ENCODE data around the gene DOCK9. TPM values are rescaled to one million over a fixed set of nuclear protein-coding genes. Genes with fewer than 3 reads are reported as not detected.

DOCK9 gene
- total and polyA plus RNA-seq, 9 of the 15 experiments (the other 6 are each of a cell fraction or from before 2014, with no cell fraction given): 3.5 to 25.3 (median 16.7) TPM

GRCh38 chr13:98937911-98938381 is 39.9 kb downstream of the DOCK9 start:
- WGBS (ENCODE audit: insufficient coverage, low coverage, missing lambda C conversion rate): 67% methylated on average over 6 of the region's 6 CpGs
- in situ Hi-C loops (cut with MboI) (no loop called here), intact Hi-C loops (cut with micrococcal nuclease) (no loop called here)
- Histone ChIP-seq H3K27ac (ENCODE audit: extremely low read depth, low read depth, low read length) (no peak overlapping the region), H3K27me3 (ENCODE audit: control insufficient read depth in 2 of 2, insufficient read depth in 2 of 2, low read length in 2 of 2) (no peaks in the 10 kb centered on the region), H3K4me2 (ENCODE audit: insufficient read depth, low read length) (no peak overlapping the region), H3K4me1 (replicated peaks in 1 of 2; ENCODE audit: control insufficient read depth in 2 of 2, insufficient read depth in 2 of 2, low read length in 2 of 2) (peaks cover 0 to 11% of the 10 kb centered on the region in 2 experiments; a peak in 2 of 5 replicates), H3K79me2 (ENCODE audit: control insufficient read depth, insufficient read depth, low read length) (no peaks in the 10 kb centered on the region), H3K4me3 (no peak overlapping the region), H3K9me1 (ENCODE audit: control insufficient read depth, insufficient read depth, low read length) (no peaks in the 10 kb centered on the region), H3K9ac (ENCODE audit: insufficient read depth in 1 of 2, low read depth in 2 of 2, low read length in 2 of 2) (no peak overlapping the region), H3K36me3 (ENCODE audit: control insufficient read depth, insufficient read depth, low read length) (no peaks in the 10 kb centered on the region), H2AFZ (ENCODE audit: low read depth, low read length) (no peak overlapping the region), H3K9me3 (replicated peaks; ENCODE audit: control insufficient read depth, insufficient read depth, low read depth, low read length) (no peaks in the 10 kb centered on the region), H4K20me1 (replicated peaks; ENCODE audit: control insufficient read depth, insufficient read depth, low read length) (no peaks in the 10 kb centered on the region)
- DNase-seq (ENCODE audit: extremely low read depth in 1 of 4, low spot score in 3 of 4) (no peak), FAIRE-seq (no peak), ATAC-seq (no peak)
- ChIA-PET CTCF (ENCODE audit: low intra/inter-chr PET ratio) (no interaction called here), POLR2A (no interaction called here)
- TF ChIP-seq RBM17 (IDR thresholded peaks at IDR 0.05; ENCODE audit: borderline replicate concordance, low read depth, low read length): no peak
- no peak for TF ChIP-seq ZFP36 (IDR thresholded peaks at IDR 0.05; ENCODE audit: low read depth, low read length, partially characterized antibody)
- TF ChIP-seq ZNF589 (CRISPR knock-in tag; IDR thresholded peaks at IDR 0.05; ENCODE audit: low read depth): no peak
- TF ChIP-seq, protein P1, sequence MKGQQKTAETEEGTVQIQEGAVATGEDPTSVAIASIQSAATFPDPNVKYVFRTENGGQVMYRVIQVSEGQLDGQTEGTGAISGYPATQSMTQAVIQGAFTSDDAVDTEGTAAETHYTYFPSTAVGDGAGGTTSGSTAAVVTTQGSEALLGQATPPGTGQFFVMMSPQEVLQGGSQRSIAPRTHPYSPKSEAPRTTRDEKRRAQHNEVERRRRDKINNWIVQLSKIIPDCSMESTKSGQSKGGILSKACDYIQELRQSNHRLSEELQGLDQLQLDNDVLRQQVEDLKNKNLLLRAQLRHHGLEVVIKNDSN (CRISPR knock-in tag; IDR thresholded peaks at IDR 0.05): no peak
- no peak for TF ChIP-seq GABPB1 (CRISPR knock-in tag; IDR thresholded peaks at IDR 0.05)
- TF ChIP-seq GMEB1 (CRISPR knock-in tag; IDR thresholded peaks at IDR 0.05): no peak
- TF ChIP-seq, protein P2, sequence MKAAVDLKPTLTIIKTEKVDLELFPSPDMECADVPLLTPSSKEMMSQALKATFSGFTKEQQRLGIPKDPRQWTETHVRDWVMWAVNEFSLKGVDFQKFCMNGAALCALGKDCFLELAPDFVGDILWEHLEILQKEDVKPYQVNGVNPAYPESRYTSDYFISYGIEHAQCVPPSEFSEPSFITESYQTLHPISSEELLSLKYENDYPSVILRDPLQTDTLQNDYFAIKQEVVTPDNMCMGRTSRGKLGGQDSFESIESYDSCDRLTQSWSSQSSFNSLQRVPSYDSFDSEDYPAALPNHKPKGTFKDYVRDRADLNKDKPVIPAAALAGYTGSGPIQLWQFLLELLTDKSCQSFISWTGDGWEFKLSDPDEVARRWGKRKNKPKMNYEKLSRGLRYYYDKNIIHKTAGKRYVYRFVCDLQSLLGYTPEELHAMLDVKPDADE (conservative IDR thresholded peaks at IDR 0.05; ENCODE audit: control insufficient read depth, low read depth, low read length): no peak
- TF ChIP-seq RFX5 (IDR thresholded peaks at IDR 0.05; ENCODE audit: low read depth, low read length): no peak
- no peak for TF ChIP-seq EP300 (IDR thresholded peaks at IDR 0.05; ENCODE audit: low read length)
- no peak for TF ChIP-seq ZNF212 (CRISPR knock-in tag; IDR thresholded peaks at IDR 0.05)
- TF ChIP-seq HDAC6 (IDR thresholded peaks at IDR 0.05; ENCODE audit: low read depth, low read length): no peak
- no peak for TF ChIP-seq NR0B1 (IDR thresholded peaks at IDR 0.05; ENCODE audit: partially characterized antibody)
- TF ChIP-seq, protein P3, sequence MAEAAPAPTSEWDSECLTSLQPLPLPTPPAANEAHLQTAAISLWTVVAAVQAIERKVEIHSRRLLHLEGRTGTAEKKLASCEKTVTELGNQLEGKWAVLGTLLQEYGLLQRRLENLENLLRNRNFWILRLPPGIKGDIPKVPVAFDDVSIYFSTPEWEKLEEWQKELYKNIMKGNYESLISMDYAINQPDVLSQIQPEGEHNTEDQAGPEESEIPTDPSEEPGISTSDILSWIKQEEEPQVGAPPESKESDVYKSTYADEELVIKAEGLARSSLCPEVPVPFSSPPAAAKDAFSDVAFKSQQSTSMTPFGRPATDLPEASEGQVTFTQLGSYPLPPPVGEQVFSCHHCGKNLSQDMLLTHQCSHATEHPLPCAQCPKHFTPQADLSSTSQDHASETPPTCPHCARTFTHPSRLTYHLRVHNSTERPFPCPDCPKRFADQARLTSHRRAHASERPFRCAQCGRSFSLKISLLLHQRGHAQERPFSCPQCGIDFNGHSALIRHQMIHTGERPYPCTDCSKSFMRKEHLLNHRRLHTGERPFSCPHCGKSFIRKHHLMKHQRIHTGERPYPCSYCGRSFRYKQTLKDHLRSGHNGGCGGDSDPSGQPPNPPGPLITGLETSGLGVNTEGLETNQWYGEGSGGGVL (CRISPR knock-in tag; IDR thresholded peaks at IDR 0.05): no peak
- TF ChIP-seq JUNB (CRISPR knock-in tag; conservative IDR thresholded peaks at IDR 0.05): no peak
- TF ChIP-seq MAFF (IDR thresholded peaks at IDR 0.05; ENCODE audit: low read length): no peak
- no peak for TF ChIP-seq STAT5A (IDR thresholded peaks at IDR 0.05; ENCODE audit: borderline replicate concordance, low read length)
- TF ChIP-seq ZNF121 (CRISPR knock-in tag; conservative IDR thresholded peaks at IDR 0.05): no peak
- BruUV-seq (replicated peaks): no TSS peak

Data from K562 (cell line).